ENCODE data around the gene KRTAP2-3.

Gene KRTAP2-3

DNA sequence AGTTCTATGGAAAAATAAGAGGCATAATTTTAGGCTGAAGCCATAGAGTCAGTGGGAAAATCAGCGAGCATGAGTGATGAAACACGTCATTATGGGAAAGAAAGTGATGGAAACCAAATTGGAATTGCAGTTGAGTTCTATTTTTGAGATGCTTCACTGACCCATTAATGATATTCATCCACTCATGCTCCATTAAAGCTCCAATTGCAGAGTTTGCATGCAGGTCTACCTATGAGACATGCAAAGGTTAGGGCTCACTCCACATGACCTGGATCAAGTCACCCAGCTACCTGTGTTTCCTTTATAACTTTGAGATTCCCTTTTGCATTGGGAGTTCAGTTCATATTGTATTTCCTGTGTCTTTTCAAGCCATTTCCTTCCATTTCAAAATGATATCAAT is 13.8 kb upstream of the KRTAP2-3 start:
- no peak overlapping the region for H2BK120ac ChIP-seq (ENCODE audit: low read depth, low read length)
- no peak overlapping the region for H2BK15ac ChIP-seq (ENCODE audit: low read length)
- H3K4me2 ChIP-seq (ENCODE audit: insufficient read depth, low read length, poor library complexity, severe bottlenecking): no peak overlapping the region
- H2BK5ac ChIP-seq (ENCODE audit: low read length): no peak overlapping the region
- H3K4me1 ChIP-seq (ENCODE audit: control insufficient read depth in 2 of 2, insufficient read depth in 1 of 2, low read depth in 1 of 2, low read length in 2 of 2): no peaks in the 10 kb centered on the region
- H3K27ac ChIP-seq (replicated peaks; ENCODE audit: low read length): no peak overlapping the region
- no peak overlapping the region for H3K4ac ChIP-seq (ENCODE audit: low read length)
- H3K36me3 ChIP-seq (replicated peaks in 1 of 2; ENCODE audit: control insufficient read depth in 2 of 2, insufficient read depth in 2 of 2, low read length in 2 of 2): no peaks in the 10 kb centered on the region
- H3K4me3 ChIP-seq (ENCODE audit: low read length in 2 of 2): no peak overlapping the region
- no peak overlapping the region for H3K23ac ChIP-seq (ENCODE audit: low read depth, low read length, poor library complexity)
- H2BK12ac ChIP-seq (ENCODE audit: low read length): no peak overlapping the region
- no peak overlapping the region for H4K91ac ChIP-seq (ENCODE audit: low read depth, low read length, poor library complexity)
- no peaks in the 10 kb centered on the region for H3K27me3 ChIP-seq (ENCODE audit: control insufficient read depth in 3 of 3, insufficient read depth in 3 of 3, low read depth in 1 of 3, low read length in 3 of 3)
- H3K14ac ChIP-seq (ENCODE audit: low read length): no peak overlapping the region
- H3K9me3 ChIP-seq (replicated peaks in 1 of 2; ENCODE audit: control insufficient read depth in 2 of 2, insufficient read depth in 1 of 2, low read depth in 1 of 2, low read length in 2 of 2): no peaks in the 10 kb centered on the region
- WGBS, 2 donors (ENCODE audit: extremely low coverage in 2 of 2, insufficient read length in 2 of 2, insufficient replicate concordance in 1 of 2): no CpG with 5 or more reads among the region's 2 CpGs
- H2AFZ ChIP-seq (ENCODE audit: low read length): no peak overlapping the region
- H4K8ac ChIP-seq (ENCODE audit: low read depth, low read length): no peak overlapping the region
- H3K79me1 ChIP-seq (ENCODE audit: low read depth, low read length): no peaks in the 10 kb centered on the region
- no peak overlapping the region for H3K18ac ChIP-seq (ENCODE audit: low read length)
- no peak for DNase-seq (ENCODE audit: low spot score)
- no peak overlapping the region for H2AK5ac ChIP-seq (ENCODE audit: low read depth, low read length)
- no peak overlapping the region for H3K9ac ChIP-seq (ENCODE audit: low read depth, low read length, poor library complexity)

DNA sequence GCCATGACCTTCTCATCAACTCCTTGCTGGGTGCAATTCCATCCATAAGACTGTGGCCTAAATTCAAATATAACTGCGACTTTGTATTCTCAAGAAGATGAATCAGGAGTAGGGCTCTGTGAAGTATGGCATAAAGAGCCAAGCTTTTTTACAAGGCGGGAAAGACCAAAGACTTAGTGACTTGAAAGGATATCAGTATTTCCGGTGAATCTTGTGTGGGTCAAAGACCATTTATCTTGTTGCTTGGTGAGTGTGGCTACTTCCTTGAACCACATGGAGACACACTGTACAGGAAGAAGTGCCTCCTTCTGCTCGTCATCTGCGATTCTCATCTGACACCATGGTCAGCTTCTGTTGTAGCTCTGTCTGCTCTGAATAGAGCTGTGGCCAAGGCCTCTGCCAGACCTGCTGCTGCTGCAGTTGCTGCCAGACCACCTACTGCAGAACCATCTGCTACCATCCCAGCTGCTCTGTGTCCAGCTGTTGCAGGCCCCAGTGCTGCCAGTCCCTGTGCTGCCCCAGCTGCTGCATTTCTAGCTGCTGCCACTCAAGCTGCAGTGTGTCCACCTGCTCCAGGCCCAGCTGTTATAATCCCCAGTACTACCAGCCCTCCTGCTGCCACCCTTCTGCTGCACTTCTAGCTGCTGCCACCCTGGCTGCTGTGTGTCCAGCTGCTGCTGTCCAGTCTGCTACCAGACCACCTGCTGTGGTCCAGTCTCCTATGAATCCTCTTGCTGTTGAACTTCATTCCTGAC is 11.9 kb upstream of the KRTAP2-3 start:
- no peaks in the 10 kb centered on the region for H3K27me3 ChIP-seq (ENCODE audit: control insufficient read depth in 3 of 3, insufficient read depth in 3 of 3, low read depth in 1 of 3, low read length in 3 of 3)
- peak overlapping the region; percentile 52 for H4K8ac ChIP-seq (ENCODE audit: low read depth, low read length)
- no peak overlapping the region for H2BK5ac ChIP-seq (ENCODE audit: low read length)
- H3K14ac ChIP-seq (ENCODE audit: low read length): no peak overlapping the region
- H3K9ac ChIP-seq (ENCODE audit: low read depth, low read length, poor library complexity): no peak overlapping the region
- no peak overlapping the region for H3K4ac ChIP-seq (ENCODE audit: low read length)
- H2BK120ac ChIP-seq (ENCODE audit: low read depth, low read length): no peak overlapping the region
- no peaks in the 10 kb centered on the region for H3K79me1 ChIP-seq (ENCODE audit: low read depth, low read length)
- no peak for DNase-seq (ENCODE audit: low spot score)
- H3K18ac ChIP-seq (ENCODE audit: low read length): peak overlapping the region; percentile 32
- no peaks in the 10 kb centered on the region for H3K36me3 ChIP-seq (replicated peaks in 1 of 2; ENCODE audit: control insufficient read depth in 2 of 2, insufficient read depth in 2 of 2, low read length in 2 of 2)
- H3K23ac ChIP-seq (ENCODE audit: low read depth, low read length, poor library complexity): no peak overlapping the region
- H3K27ac ChIP-seq (replicated peaks; ENCODE audit: low read length): no peak overlapping the region
- no peak overlapping the region for H2BK12ac ChIP-seq (ENCODE audit: low read length)
- WGBS, 2 donors (ENCODE audit: extremely low coverage in 2 of 2, insufficient read length in 2 of 2, insufficient replicate concordance in 1 of 2): no CpG with 5 or more reads among the region's 5 CpGs
- no peaks in the 10 kb centered on the region for H3K4me1 ChIP-seq (ENCODE audit: control insufficient read depth in 2 of 2, insufficient read depth in 1 of 2, low read depth in 1 of 2, low read length in 2 of 2)
- no peak overlapping the region for H2AFZ ChIP-seq (ENCODE audit: low read length)
- H3K9me3 ChIP-seq (replicated peaks in 1 of 2; ENCODE audit: control insufficient read depth in 2 of 2, insufficient read depth in 1 of 2, low read depth in 1 of 2, low read length in 2 of 2): no peaks in the 10 kb centered on the region
- peak overlapping the region in 1 of 2 donors; percentile 27 for H3K4me3 ChIP-seq (ENCODE audit: low read length in 2 of 2)
- no peak overlapping the region for H3K4me2 ChIP-seq (ENCODE audit: insufficient read depth, low read length, poor library complexity, severe bottlenecking)
- H2BK15ac ChIP-seq (ENCODE audit: low read length): no peak overlapping the region
- peak overlapping the region; percentile 38 for H2AK5ac ChIP-seq (ENCODE audit: low read depth, low read length)
- no peak overlapping the region for H4K91ac ChIP-seq (ENCODE audit: low read depth, low read length, poor library complexity)

DNA sequence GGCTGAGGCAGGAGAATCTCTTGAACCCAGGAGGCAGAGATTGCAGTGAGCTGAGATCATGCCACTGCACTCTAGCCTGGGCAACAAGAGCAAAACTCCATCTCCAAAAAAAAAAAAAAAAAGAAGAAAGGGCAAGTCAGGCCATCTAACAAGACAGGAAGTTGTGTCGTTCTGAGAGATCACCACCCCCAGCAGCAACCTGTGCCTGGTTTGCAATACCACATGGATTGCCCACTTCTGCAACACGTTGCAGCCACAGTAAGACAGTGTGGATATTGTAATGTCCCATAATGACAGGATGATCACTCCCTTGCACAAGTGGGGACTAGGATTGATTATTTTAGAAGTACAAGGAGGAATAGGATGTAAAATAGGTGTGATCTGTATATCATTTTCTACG is 9.1 kb upstream of the KRTAP2-3 start:
- Histone ChIP-seq H2BK15ac (ENCODE audit: low read length) (no peak overlapping the region), H3K4ac (ENCODE audit: low read length) (no peak overlapping the region), H3K14ac (ENCODE audit: low read length) (no peak overlapping the region), H2BK12ac (ENCODE audit: low read length) (no peak overlapping the region), H3K9ac (ENCODE audit: low read depth, low read length, poor library complexity) (no peak overlapping the region), H2BK120ac (ENCODE audit: low read depth, low read length) (no peak overlapping the region), H3K36me3 (replicated peaks in 1 of 2; ENCODE audit: control insufficient read depth in 2 of 2, insufficient read depth in 2 of 2, low read length in 2 of 2) (no peaks in the 10 kb centered on the region), H2BK5ac (ENCODE audit: low read length) (no peak overlapping the region), H3K27ac (replicated peaks; ENCODE audit: low read length) (no peak overlapping the region), H3K4me2 (ENCODE audit: insufficient read depth, low read length, poor library complexity, severe bottlenecking) (no peak overlapping the region), H3K79me1 (ENCODE audit: low read depth, low read length) (no peaks in the 10 kb centered on the region), H3K4me3 (ENCODE audit: low read length in 2 of 2) (no peak overlapping the region), H4K91ac (ENCODE audit: low read depth, low read length, poor library complexity) (no peak overlapping the region), H3K4me1 (ENCODE audit: control insufficient read depth in 2 of 2, insufficient read depth in 1 of 2, low read depth in 1 of 2, low read length in 2 of 2) (no peaks in the 10 kb centered on the region), H3K23ac (ENCODE audit: low read depth, low read length, poor library complexity) (no peak overlapping the region), H3K27me3 (ENCODE audit: control insufficient read depth in 3 of 3, insufficient read depth in 3 of 3, low read depth in 1 of 3, low read length in 3 of 3) (no peaks in the 10 kb centered on the region), H2AFZ (ENCODE audit: low read length) (no peak overlapping the region), H2AK5ac (ENCODE audit: low read depth, low read length) (no peak overlapping the region), H3K9me3 (replicated peaks in 1 of 2; ENCODE audit: control insufficient read depth in 2 of 2, insufficient read depth in 1 of 2, low read depth in 1 of 2, low read length in 2 of 2) (no peaks in the 10 kb centered on the region), H3K18ac (ENCODE audit: low read length) (no peak overlapping the region), H4K8ac (ENCODE audit: low read depth, low read length) (no peak overlapping the region)
- WGBS, 2 donors (ENCODE audit: extremely low coverage in 2 of 2, insufficient read length in 2 of 2, insufficient replicate concordance in 1 of 2): no CpG with 5 or more reads among the region's 3 CpGs
- DNase-seq (ENCODE audit: low spot score): no peak

DNA sequence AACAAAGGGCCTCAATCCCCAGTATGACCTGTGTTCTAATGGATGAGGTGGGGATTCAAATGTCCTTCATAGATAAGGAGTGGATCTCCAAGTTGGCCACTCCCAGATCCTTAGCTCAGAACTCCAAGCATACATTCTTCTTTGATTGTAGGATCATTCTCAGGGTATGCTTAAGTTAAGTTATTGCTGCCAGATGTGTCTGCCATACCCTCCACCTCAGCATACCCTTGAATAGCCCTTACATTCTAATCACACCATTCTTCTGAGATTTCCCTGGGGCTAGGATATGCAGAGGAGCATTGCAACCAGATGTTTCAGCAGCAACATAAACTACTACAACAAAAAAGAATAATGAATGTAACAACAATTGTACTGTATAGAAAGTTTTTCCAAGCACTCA is 7.4 kb upstream of the KRTAP2-3 start:
- H4K8ac ChIP-seq (ENCODE audit: low read depth, low read length): no peak overlapping the region
- no peak overlapping the region for H4K91ac ChIP-seq (ENCODE audit: low read depth, low read length, poor library complexity)
- H3K4me2 ChIP-seq (ENCODE audit: insufficient read depth, low read length, poor library complexity, severe bottlenecking): no peak overlapping the region
- no peak overlapping the region for H3K9ac ChIP-seq (ENCODE audit: low read depth, low read length, poor library complexity)
- H3K79me1 ChIP-seq (ENCODE audit: low read depth, low read length): no peaks in the 10 kb centered on the region
- H3K9me3 ChIP-seq (replicated peaks in 1 of 2; ENCODE audit: control insufficient read depth in 2 of 2, insufficient read depth in 1 of 2, low read depth in 1 of 2, low read length in 2 of 2): no peaks in the 10 kb centered on the region
- H3K23ac ChIP-seq (ENCODE audit: low read depth, low read length, poor library complexity): no peak overlapping the region
- no peak overlapping the region for H2BK120ac ChIP-seq (ENCODE audit: low read depth, low read length)
- no peak overlapping the region for H2BK5ac ChIP-seq (ENCODE audit: low read length)
- H3K4ac ChIP-seq (ENCODE audit: low read length): no peak overlapping the region
- H2BK12ac ChIP-seq (ENCODE audit: low read length): no peak overlapping the region
- H3K36me3 ChIP-seq (replicated peaks in 1 of 2; ENCODE audit: control insufficient read depth in 2 of 2, insufficient read depth in 2 of 2, low read length in 2 of 2): no peaks in the 10 kb centered on the region
- H2BK15ac ChIP-seq (ENCODE audit: low read length): no peak overlapping the region
- no peak overlapping the region for H3K18ac ChIP-seq (ENCODE audit: low read length)
- no peaks in the 10 kb centered on the region for H3K4me1 ChIP-seq (ENCODE audit: control insufficient read depth in 2 of 2, insufficient read depth in 1 of 2, low read depth in 1 of 2, low read length in 2 of 2)
- H3K4me3 ChIP-seq (ENCODE audit: low read length in 2 of 2): no peak overlapping the region
- no peak for DNase-seq (ENCODE audit: low spot score)
- H3K27ac ChIP-seq (replicated peaks; ENCODE audit: low read length): no peak overlapping the region
- H3K14ac ChIP-seq (ENCODE audit: low read length): no peak overlapping the region
- H2AFZ ChIP-seq (ENCODE audit: low read length): no peak overlapping the region
- H2AK5ac ChIP-seq (ENCODE audit: low read depth, low read length): no peak overlapping the region
- H3K27me3 ChIP-seq (ENCODE audit: control insufficient read depth in 3 of 3, insufficient read depth in 3 of 3, low read depth in 1 of 3, low read length in 3 of 3): no peaks in the 10 kb centered on the region

Data from neuronal stem cell (in vitro differentiated cells).